ENCODE data around the gene BPI.
"Not testable (repeated sequence)": the region's sequence is repeated elsewhere in the genome, so short reads cannot be mapped to it uniquely, and the experiment has no call there.

BPI gene

GRCh38 chr20:38277691-38278090 is 26.3 kb upstream of the BPI start:
- DNase-seq (ENCODE audit: low read depth in 2 of 2, low spot score in 1 of 2) = no peak

- DNase-seq (ENCODE audit: low read depth in 2 of 2, low spot score in 1 of 2) = no peak
Observed at GRCh38 chr20:38278131-38278530, 25.8 kb upstream of the BPI start.

GRCh38 chr20:38278763-38279162 is 25.2 kb upstream of the BPI start:
- no peak for DNase-seq (ENCODE audit: low read depth in 2 of 2, low spot score in 1 of 2)

- not testable (repeated sequence) for DNase-seq (ENCODE audit: low read depth in 2 of 2, low spot score in 1 of 2)
Observed at GRCh38 chr20:38281176-38281915, 22.6 kb upstream of the BPI start.

- no peak for DNase-seq (ENCODE audit: low read depth in 2 of 2, low spot score in 1 of 2)
Observed at GRCh38 chr20:38283236-38283635, 20.7 kb upstream of the BPI start.

- not testable (repeated sequence) for DNase-seq (ENCODE audit: low read depth in 2 of 2, low spot score in 1 of 2)
Observed at GRCh38 chr20:38284066-38284650, 19.8 kb upstream of the BPI start.

- no peak for DNase-seq (ENCODE audit: low read depth in 2 of 2, low spot score in 1 of 2)
Observed at GRCh38 chr20:38284893-38285444, 19.0 kb upstream of the BPI start.

- DNase-seq (ENCODE audit: low read depth in 2 of 2, low spot score in 1 of 2) = no peak
Observed at GRCh38 chr20:38286586-38287531, 17.1 kb upstream of the BPI start.

- no peak for DNase-seq (ENCODE audit: low read depth in 2 of 2, low spot score in 1 of 2)
Observed at GRCh38 chr20:38290829-38291814, 12.8 kb upstream of the BPI start.

- DNase-seq (ENCODE audit: low read depth in 2 of 2, low spot score in 1 of 2) = no peak
Observed at GRCh38 chr20:38291966-38292365, 12.0 kb upstream of the BPI start.

- no peak for DNase-seq (ENCODE audit: low read depth in 2 of 2, low spot score in 1 of 2)
Observed at GRCh38 chr20:38293491-38294065, 10.4 kb upstream of the BPI start.

- DNase-seq (ENCODE audit: low read depth in 2 of 2, low spot score in 1 of 2) = no peak
Observed at GRCh38 chr20:38294076-38294591, 9.8 kb upstream of the BPI start.

- DNase-seq (ENCODE audit: low read depth in 2 of 2, low spot score in 1 of 2) = no peak
Observed at GRCh38 chr20:38295811-38296210, 8.1 kb upstream of the BPI start.

- no peak for DNase-seq (ENCODE audit: low read depth in 2 of 2, low spot score in 1 of 2)
Observed at GRCh38 chr20:38296433-38296832, 7.5 kb upstream of the BPI start.

GRCh38 chr20:38297916-38298674 is 5.9 kb upstream of the BPI start:
- no peak for DNase-seq (ENCODE audit: low read depth in 2 of 2, low spot score in 1 of 2)

GRCh38 chr20:38298768-38299288 is 5.1 kb upstream of the BPI start:
- no peak for DNase-seq (ENCODE audit: low read depth in 2 of 2, low spot score in 1 of 2)

- DNase-seq (ENCODE audit: low read depth in 2 of 2, low spot score in 1 of 2) = no peak
Observed at GRCh38 chr20:38299963-38300362, 4.0 kb upstream of the BPI start.

- no peak for DNase-seq (ENCODE audit: low read depth in 2 of 2, low spot score in 1 of 2)
Observed at GRCh38 chr20:38300438-38300837, 3.5 kb upstream of the BPI start.

- no peak for DNase-seq (ENCODE audit: low read depth in 2 of 2, low spot score in 1 of 2)
Observed at GRCh38 chr20:38301309-38301708, 2.6 kb upstream of the BPI start.
